Gastroesophageal sphincter (tissue), 3 donors: ENCODE measurements around the gene MRE11.

Experiments
- CTCF ChIP-seq, 4 experiments: fragments of 200-600 bp in 2 of 4; fragments of 450-650 bp in 2 of 4; sonication (generic) in 1 of 4; IDR thresholded peaks; one replicate each; pipeline ENCODE4 v1.5.1; 2017 to 2019; ENCODE audit warnings: antibody characterized with exemption in 4 of 4, mild to moderate bottlenecking in 2 of 4, moderate library complexity in 2 of 4
- EP300 ChIP-seq: sonication (generic); formaldehyde crosslinking; IDR thresholded peaks from one replicate; pipeline ENCODE4 v1.6.1; 2017; ENCODE audit warnings: antibody characterized with exemption, mild to moderate bottlenecking
- POLR2AphosphoS5 ChIP-seq: sonication (generic); formaldehyde crosslinking; IDR thresholded peaks from one replicate; pipeline ENCODE4 v1.6.1; 2017; ENCODE audit warnings: antibody characterized with exemption

GRCh38 chr11:94539420-94539819, 45.8 kb upstream of the MRE11 start:
- no peak for TF ChIP-seq POLR2AphosphoS5
- TF ChIP-seq CTCF (IDR thresholded peaks at IDR 0.05), result no peak
- TF ChIP-seq EP300, result no peak
